Lung (tissue), 12 donors: Measurements from ENCODE around the gene ARHGEF19. TPM values are rescaled to one million over a fixed set of nuclear protein-coding genes. Genes with fewer than 3 reads are reported as not detected.
"Not testable (repeated sequence)": the region's sequence is repeated elsewhere in the genome, so short reads cannot be mapped to it uniquely, and the experiment has no call there.

Source experiments
- ATAC-seq: fragments of 200-7000 bp; cut with Tn5 transposase; one replicate; pipeline ENCODE4 v1.9.1; 2020; ENCODE audit warnings: moderate number of reproducible peaks; ENCODE audit not compliant: insufficient read depth, low FRiP score
- DNase-seq, 3 donors: peaks; one replicate each; pipeline ENCODE4 v3.0.0-alpha.2; 2013 to 2017
- H3K27ac ChIP-seq, 2 donors: one replicate each; pipeline ENCODE4 v1.5.1; 2013; ENCODE audit warnings: mild to moderate bottlenecking in 2 of 2, moderate library complexity in 2 of 2, control low read depth in 1 of 2, inconsistent platforms in 1 of 2, low read depth in 1 of 2, low read length in 1 of 2
- H3K27me3 ChIP-seq, 3 donors: one replicate each; pipeline ENCODE4 v1.5.1; 2013; ENCODE audit warnings: low read length in 2 of 3; ENCODE audit not compliant: control insufficient read depth in 3 of 3, insufficient read depth in 3 of 3
- H3K36me3 ChIP-seq, 4 donors: one replicate each; pipeline ENCODE4 v1.5.1; 2013; ENCODE audit warnings: low read length in 4 of 4, mild to moderate bottlenecking in 1 of 4, moderate library complexity in 1 of 4; ENCODE audit not compliant: control insufficient read depth in 4 of 4, insufficient read depth in 4 of 4
- H3K4me1 ChIP-seq, 5 donors: one replicate each; pipeline ENCODE4 v1.5.1; 2013; ENCODE audit warnings: low read length in 5 of 5, mild to moderate bottlenecking in 2 of 5, moderate library complexity in 1 of 5; ENCODE audit not compliant: control insufficient read depth in 5 of 5, insufficient read depth in 5 of 5
- H3K4me3 ChIP-seq: one replicate; pipeline ENCODE4 v1.5.1; 2013; ENCODE audit warnings: mild to moderate bottlenecking, control low read depth, moderate library complexity
- H3K9ac ChIP-seq, 2 donors: one replicate each; pipeline ENCODE4 v1.5.1; 2013; ENCODE audit warnings: low read length in 2 of 2, control low read depth in 1 of 2; ENCODE audit not compliant: insufficient read depth in 1 of 2
- H3K9me3 ChIP-seq, 4 donors: one replicate each; pipeline ENCODE4 v1.5.1; 2013; ENCODE audit warnings: low read length in 3 of 4, mild to moderate bottlenecking in 1 of 4, moderate library complexity in 1 of 4; ENCODE audit not compliant: control insufficient read depth in 4 of 4, insufficient read depth in 3 of 4
- WGBS, 2 donors: extraction: QIAGEN DNeasy Blood & Tissue Kit; methylation state at CpG; one replicate each; pipeline ENCODE4 v1.1.7; 2013; 5-methylcytosine and 5-hydroxymethylcytosine counted together
- polyA plus RNA-seq, 2 donors: library from polyadenylated mRNA; stranded (reverse); fragments of 200-250 nt; gene quantifications; one replicate each; pipeline ENCODE4 v1.2.1, GENCODE V29; 2013
- total RNA-seq, 2 donors: library from RNA; depleted of rRNA in 1 of 2; stranded (reverse); fragments of >200 nt in 1 of 2; gene quantifications; one replicate each; pipeline ENCODE4 v1.2.1, GENCODE V29; 2014 to 2021
- TF ChIP-seq, protein P1 (sequence below): IDR thresholded peaks from 2 replicates; pipeline ENCODE4 v1.5.1; 2012; ENCODE audit warnings: mild to moderate bottlenecking; ENCODE audit errors: control extremely low read depth, extremely low read depth
- donor health status: control.
- donor health status: control.
- donor health status: Bipolar disorder and iron deficiency.
- donor health status: healthy.
- donor health status: DM: yes; HTN: yes; CAD: no.

ARHGEF19 gene
- total and polyA plus RNA-seq, 4 donors = 9.5 to 17.3 (median 14.8) TPM

DNA sequence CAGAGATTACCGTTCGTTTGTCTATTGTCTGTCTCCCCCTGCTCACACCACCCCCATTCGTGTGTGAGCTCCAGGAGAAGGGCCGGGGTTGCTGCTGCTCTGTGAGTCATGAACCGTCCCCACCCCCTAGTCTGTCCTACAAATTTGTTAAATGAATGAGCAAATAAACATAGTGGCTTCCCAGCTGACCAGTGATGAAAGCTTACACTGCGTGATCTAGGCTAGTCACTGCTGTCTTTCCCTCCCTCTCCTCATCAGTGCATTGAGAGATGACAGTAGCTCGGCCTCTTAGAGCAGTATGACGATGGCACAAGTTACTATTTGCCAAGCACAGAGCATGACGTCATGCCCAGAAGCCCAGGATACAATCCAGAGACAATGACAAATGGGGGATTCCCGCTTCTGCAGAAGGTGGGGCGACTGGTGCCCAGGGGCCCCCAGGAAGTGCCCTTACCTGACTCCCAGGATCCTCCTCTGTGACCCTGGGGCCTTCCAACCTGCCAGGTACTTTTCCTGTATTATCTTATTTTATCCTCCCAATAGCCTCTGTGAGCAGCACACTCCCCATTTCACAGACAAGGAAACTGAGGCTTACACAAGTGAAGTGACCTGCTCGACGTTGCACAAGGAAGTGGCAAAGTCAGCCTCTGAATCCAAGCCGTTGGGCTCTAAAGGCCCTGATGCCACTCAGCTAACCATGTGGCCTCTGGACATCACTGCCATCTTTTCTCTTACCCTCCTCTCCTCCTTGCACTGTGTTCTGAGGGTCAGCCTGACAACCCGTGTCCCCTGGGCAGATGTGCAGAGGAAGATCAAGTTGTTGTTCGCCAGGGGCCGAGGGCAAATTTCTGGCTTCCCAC is 48.0 kb downstream of the ARHGEF19 start:
- no peak for ATAC-seq
- H3K9ac ChIP-seq = no peak overlapping the region
- H3K27me3 ChIP-seq = no peaks in the 10 kb centered on the region
- H3K4me3 ChIP-seq = no peak overlapping the region
- DNase-seq = no peak
- H3K27ac ChIP-seq = no peak overlapping the region
- TF ChIP-seq, protein P1, sequence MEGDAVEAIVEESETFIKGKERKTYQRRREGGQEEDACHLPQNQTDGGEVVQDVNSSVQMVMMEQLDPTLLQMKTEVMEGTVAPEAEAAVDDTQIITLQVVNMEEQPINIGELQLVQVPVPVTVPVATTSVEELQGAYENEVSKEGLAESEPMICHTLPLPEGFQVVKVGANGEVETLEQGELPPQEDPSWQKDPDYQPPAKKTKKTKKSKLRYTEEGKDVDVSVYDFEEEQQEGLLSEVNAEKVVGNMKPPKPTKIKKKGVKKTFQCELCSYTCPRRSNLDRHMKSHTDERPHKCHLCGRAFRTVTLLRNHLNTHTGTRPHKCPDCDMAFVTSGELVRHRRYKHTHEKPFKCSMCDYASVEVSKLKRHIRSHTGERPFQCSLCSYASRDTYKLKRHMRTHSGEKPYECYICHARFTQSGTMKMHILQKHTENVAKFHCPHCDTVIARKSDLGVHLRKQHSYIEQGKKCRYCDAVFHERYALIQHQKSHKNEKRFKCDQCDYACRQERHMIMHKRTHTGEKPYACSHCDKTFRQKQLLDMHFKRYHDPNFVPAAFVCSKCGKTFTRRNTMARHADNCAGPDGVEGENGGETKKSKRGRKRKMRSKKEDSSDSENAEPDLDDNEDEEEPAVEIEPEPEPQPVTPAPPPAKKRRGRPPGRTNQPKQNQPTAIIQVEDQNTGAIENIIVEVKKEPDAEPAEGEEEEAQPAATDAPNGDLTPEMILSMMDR = no peak
- H3K4me1 ChIP-seq = peaks cover 0 to 14% (median 0%) of the 10 kb centered on the region in 5 donors
- no peaks in the 10 kb centered on the region for H3K9me3 ChIP-seq
- no peaks in the 10 kb centered on the region for H3K36me3 ChIP-seq
- WGBS, 2 donors = 60 to 80% methylated on average over 17 of the region's 17 CpGs

DNA sequence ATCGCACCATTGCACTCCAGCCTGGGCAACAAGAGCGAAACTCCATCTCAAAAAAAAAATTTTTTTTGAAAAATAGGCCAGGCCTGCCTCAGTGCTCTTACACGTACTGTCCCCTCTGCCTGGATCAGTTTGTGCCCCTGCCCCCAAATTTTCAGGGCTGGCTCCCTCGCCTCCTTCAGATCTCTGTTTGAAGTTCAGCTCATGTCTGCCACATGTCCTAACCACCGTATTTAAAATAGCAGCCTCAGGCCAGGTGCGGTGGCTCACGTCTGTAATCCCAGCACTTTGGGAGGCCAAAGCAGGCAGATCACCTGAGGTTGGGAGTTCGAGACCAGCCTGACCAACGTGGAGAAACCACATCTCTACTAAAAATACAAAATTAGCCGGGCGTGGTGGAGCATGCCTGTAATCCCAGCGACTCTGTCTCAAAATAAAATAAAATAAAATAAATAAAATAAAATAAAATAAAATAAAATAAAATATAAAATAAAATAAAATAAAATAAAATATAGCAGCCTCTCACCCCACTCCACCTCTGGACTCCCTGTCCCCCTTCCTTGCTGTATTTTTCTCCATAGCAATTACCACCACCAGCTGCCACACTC is 48.7 kb downstream of the ARHGEF19 start:
- not testable (repeated sequence) for ATAC-seq, DNase-seq, H3K36me3 ChIP-seq, H3K4me3 ChIP-seq, H3K27me3 ChIP-seq, H3K27ac ChIP-seq, H3K9ac ChIP-seq, H3K9me3 ChIP-seq
- peaks cover 0 to 14% (median 0%) of the 10 kb centered on the region in 5 donors for H3K4me1 ChIP-seq
- WGBS, 2 donors = 93 to 96% methylated on average over 12 of the region's 12 CpGs

DNA sequence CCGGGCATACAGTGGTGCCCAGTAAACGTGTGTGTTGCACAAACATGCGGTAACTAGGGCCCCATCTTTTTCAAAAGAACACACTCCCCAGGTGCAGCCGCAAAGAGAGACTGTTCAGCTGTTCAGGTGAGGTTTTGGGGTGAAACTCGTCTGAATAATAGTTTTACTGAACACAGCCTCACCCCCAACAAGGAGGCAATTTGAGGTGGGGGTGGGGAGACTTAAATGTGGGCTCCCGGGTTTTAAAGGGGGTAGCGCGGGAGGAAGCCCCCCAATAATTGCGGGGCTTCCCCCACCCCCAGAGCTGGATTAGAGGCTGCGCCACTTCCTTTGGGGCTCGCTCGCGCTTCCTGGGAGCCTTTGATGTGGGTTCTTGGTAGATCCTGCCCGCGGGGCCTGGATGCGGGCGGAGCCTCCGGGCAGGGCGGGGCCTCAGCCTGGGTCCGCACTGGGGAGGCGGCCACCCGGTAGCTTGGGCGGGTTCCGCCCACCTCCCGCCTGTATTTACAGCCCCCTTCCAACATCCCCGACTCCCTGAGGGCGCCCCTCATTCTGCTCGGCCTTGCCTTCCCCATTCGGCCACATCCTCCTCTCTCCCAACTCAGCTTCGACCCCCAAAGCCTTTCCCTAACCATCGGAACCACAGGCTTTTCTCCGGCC is 50.2 kb downstream of the ARHGEF19 start:
- DNase-seq (peak; percentile 48 to 68 (median 60)), ATAC-seq (no peak)
- H3K4me3 ChIP-seq = no peak overlapping the region

More for the DNA sequence above, 50.2 kb downstream of the ARHGEF19 start:
- Histone ChIP-seq H3K9me3 (no peaks in the 10 kb centered on the region), H3K9ac (no peak overlapping the region), H3K36me3 (no peaks in the 10 kb centered on the region), H3K4me1 (peaks cover 0 to 15% (median 0%) of the 10 kb centered on the region in 5 donors), H3K27ac (no peak overlapping the region), H3K27me3 (no peaks in the 10 kb centered on the region)
- WGBS, 2 donors = 21 to 48% methylated on average over 30 to 32 of the region's 32 CpGs
- TF ChIP-seq, protein P1 = no peak
